K562 (cell line): ENCODE results near the gene TMEM248. TPM values are rescaled to one million over a fixed set of nuclear protein-coding genes. Genes with fewer than 3 reads are reported as not detected.
A peak's percentile ranks its signal among the peaks of the same experiment; 100 is the strongest.

ENCODE experiments used
- ATF3 ChIP-seq, 2 experiments: fragments of 450-650 bp in 1 of 2; sonication (generic) in 1 of 2; formaldehyde crosslinking in 1 of 2; IDR thresholded peaks in 1 of 2; conservative IDR thresholded peaks in 1 of 2; 2 replicates each; pipeline versions ENCODE4 v1.6.1 to v1.8.1; 2016 to 2023; ENCODE audit warnings: mild to moderate bottlenecking in 2 of 2, moderate library complexity in 2 of 2, inconsistent platforms in 1 of 2, missing genetic modification reagents in 1 of 2
- CHAMP1 ChIP-seq: fragments of 450-650 bp; IDR thresholded peaks from 2 replicates; pipeline ENCODE4 v1.6.1; 2016; ENCODE audit warnings: mild to moderate bottlenecking
- FOXA3 ChIP-seq, 2 experiments: fragments of 450-650 bp in 1 of 2; sonication (generic) in 1 of 2; formaldehyde crosslinking; IDR thresholded peaks in 1 of 2; conservative IDR thresholded peaks in 1 of 2; 2 replicates each; pipeline versions ENCODE4 v1.4.0 to v1.8.0; 2020 to 2022; ENCODE audit warnings: mild to moderate bottlenecking in 2 of 2, missing genetic modification reagents in 1 of 2
- GTF2B ChIP-seq: IDR thresholded peaks from 2 replicates; pipeline ENCODE4 v1.6.1; 2011; ENCODE audit not compliant: insufficient read length; ENCODE audit errors: extremely low read depth
- NR1H2 ChIP-seq: sonication (generic); formaldehyde crosslinking; IDR thresholded peaks from 2 replicates; pipeline ENCODE4 v1.4.0; 2020; ENCODE audit warnings: mild to moderate bottlenecking, missing genetic modification reagents
- POLR2G ChIP-seq: fragments of 200-400 bp; formaldehyde crosslinking; IDR thresholded peaks from 2 replicates; pipeline ENCODE4 v1.6.1; 2017; ENCODE audit warnings: low read depth, mild to moderate bottlenecking, antibody characterized with exemption, low read length, moderate library complexity
- TCF3 ChIP-seq: sonication (generic); formaldehyde crosslinking; IDR thresholded peaks from 2 replicates; pipeline ENCODE4 v1.4.0; 2020; ENCODE audit warnings: mild to moderate bottlenecking, missing genetic modification reagents
- YBX1 ChIP-seq: fragments of 450-650 bp; IDR thresholded peaks from 2 replicates; pipeline ENCODE4 v1.7.1; 2016; ENCODE audit warnings: mild to moderate bottlenecking
- ZNF217 ChIP-seq: sonication (generic); formaldehyde crosslinking; IDR thresholded peaks from 2 replicates; pipeline ENCODE4 v1.8.0; 2022; ENCODE audit warnings: mild to moderate bottlenecking, missing genetic modification reagents
- ZNF384 ChIP-seq: IDR thresholded peaks from 2 replicates; pipeline ENCODE4 v1.6.1; 2012; ENCODE audit warnings: low read depth, low read length, improper control_type of control experiment
- polyA plus RNA-seq, 8 experiments: library from polyadenylated mRNA; depleted of rRNA in 4 of 8; stranded (reverse) in 5 of 8; unstranded in 3 of 8; fragments of >200 nt; fragmentation: Nextera tagmentation in 2 of 8; fragmentation: Illumina TruSeq in 1 of 8; extraction: Ambion mirVana in 2 of 8; extraction: Trizol in 1 of 8; gene quantifications; 2 replicates each; pipeline versions ENCODE4 v1.2.1 to v1.2.3, GENCODE V29; 2011 to 2014; ENCODE audit warnings: inconsistent platforms in 1 of 8, missing spikeins in 1 of 8
- total RNA-seq, 7 experiments: library from RNA; depleted of rRNA in 6 of 7; stranded (reverse); fragments of >200 nt in 6 of 7; fragmentation: Illumina TruSeq in 2 of 7; extraction: Trizol in 2 of 7; gene quantifications; 2 replicates each; pipeline versions ENCODE4 v1.2.1 to v1.2.3, GENCODE V29; 2011 to 2021; ENCODE audit warnings: low replicate concordance in 1 of 7
- TF ChIP-seq, protein P1 (sequence below): fragments of 450-650 bp; formaldehyde crosslinking; IDR thresholded peaks from 2 replicates; pipeline ENCODE4 v1.4.0; 2022; ENCODE audit warnings: mild to moderate bottlenecking, moderate library complexity
- TF ChIP-seq, protein P2 (sequence below): sonication (generic); formaldehyde crosslinking; IDR thresholded peaks from 2 replicates; pipeline ENCODE4 v1.5.0; 2020; ENCODE audit warnings: missing genetic modification reagents
- TF ChIP-seq, protein P3 (sequence below): sonication (generic); formaldehyde crosslinking; IDR thresholded peaks from 2 replicates; pipeline ENCODE4 v1.8.1; 2023; ENCODE audit warnings: missing genetic modification reagents, mild to moderate bottlenecking, borderline replicate concordance
- TF ChIP-seq, protein P4 (sequence below): fragments of 450-650 bp; IDR thresholded peaks from 2 replicates; pipeline ENCODE4 v1.6.1; 2016

The TMEM248 gene
- total and polyA plus RNA-seq, 9 of the 15 experiments (the other 6 are each of a cell fraction or from before 2014, with no cell fraction given) = 6.3 to 132 (median 64.4) TPM

DNA sequence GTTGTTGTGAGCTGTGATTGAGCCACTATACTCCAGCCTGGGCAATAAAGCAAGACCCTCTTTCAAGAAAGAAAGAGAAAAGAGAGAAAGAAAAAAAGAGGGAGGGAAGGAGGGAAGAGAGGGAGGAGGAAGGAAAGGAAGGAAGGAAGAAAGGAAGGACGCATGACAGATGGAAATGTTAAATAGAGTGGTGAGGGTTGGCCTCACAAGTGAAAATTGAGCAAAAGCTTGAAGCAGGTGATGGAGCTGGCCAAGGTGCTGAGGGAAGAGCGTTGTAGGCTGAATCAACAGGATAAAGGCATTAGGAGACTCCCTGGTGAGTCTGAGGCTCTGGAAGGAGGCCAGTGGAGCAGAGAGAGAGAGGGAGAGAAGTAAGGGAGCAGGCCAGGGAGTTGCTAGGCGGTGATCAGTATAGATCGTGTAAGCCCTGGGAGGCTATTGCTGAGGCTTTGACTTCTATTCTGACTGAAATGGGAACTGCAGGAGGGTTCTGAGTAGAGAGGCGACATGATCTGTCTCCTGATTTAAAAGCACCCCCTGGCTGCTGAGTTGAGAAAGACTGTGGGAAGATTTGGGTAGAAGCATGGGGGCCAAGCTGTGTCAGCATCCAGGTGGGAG is 26.5 kb upstream of the TMEM248 start (continued):
- TF ChIP-seq, protein P1, sequence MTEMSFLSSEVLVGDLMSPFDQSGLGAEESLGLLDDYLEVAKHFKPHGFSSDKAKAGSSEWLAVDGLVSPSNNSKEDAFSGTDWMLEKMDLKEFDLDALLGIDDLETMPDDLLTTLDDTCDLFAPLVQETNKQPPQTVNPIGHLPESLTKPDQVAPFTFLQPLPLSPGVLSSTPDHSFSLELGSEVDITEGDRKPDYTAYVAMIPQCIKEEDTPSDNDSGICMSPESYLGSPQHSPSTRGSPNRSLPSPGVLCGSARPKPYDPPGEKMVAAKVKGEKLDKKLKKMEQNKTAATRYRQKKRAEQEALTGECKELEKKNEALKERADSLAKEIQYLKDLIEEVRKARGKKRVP = no peak
- TF ChIP-seq ATF3 (IDR thresholded peaks at IDR 0.05) = no peak
- TF ChIP-seq ATF3 (CRISPR knock-in tag; conservative IDR thresholded peaks at IDR 0.05) = no peak
- no peak for TF ChIP-seq ZNF217 (CRISPR knock-in tag)
- TF ChIP-seq GTF2B = no peak
- TF ChIP-seq POLR2G = no peak
- TF ChIP-seq NR1H2 = no peak
- TF ChIP-seq CHAMP1 = peak; percentile 69; the same call in 1 of the 2 replicates
- TF ChIP-seq, protein P2, sequence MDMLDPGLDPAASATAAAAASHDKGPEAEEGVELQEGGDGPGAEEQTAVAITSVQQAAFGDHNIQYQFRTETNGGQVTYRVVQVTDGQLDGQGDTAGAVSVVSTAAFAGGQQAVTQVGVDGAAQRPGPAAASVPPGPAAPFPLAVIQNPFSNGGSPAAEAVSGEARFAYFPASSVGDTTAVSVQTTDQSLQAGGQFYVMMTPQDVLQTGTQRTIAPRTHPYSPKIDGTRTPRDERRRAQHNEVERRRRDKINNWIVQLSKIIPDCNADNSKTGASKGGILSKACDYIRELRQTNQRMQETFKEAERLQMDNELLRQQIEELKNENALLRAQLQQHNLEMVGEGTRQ = no peak
- TF ChIP-seq, protein P3, sequence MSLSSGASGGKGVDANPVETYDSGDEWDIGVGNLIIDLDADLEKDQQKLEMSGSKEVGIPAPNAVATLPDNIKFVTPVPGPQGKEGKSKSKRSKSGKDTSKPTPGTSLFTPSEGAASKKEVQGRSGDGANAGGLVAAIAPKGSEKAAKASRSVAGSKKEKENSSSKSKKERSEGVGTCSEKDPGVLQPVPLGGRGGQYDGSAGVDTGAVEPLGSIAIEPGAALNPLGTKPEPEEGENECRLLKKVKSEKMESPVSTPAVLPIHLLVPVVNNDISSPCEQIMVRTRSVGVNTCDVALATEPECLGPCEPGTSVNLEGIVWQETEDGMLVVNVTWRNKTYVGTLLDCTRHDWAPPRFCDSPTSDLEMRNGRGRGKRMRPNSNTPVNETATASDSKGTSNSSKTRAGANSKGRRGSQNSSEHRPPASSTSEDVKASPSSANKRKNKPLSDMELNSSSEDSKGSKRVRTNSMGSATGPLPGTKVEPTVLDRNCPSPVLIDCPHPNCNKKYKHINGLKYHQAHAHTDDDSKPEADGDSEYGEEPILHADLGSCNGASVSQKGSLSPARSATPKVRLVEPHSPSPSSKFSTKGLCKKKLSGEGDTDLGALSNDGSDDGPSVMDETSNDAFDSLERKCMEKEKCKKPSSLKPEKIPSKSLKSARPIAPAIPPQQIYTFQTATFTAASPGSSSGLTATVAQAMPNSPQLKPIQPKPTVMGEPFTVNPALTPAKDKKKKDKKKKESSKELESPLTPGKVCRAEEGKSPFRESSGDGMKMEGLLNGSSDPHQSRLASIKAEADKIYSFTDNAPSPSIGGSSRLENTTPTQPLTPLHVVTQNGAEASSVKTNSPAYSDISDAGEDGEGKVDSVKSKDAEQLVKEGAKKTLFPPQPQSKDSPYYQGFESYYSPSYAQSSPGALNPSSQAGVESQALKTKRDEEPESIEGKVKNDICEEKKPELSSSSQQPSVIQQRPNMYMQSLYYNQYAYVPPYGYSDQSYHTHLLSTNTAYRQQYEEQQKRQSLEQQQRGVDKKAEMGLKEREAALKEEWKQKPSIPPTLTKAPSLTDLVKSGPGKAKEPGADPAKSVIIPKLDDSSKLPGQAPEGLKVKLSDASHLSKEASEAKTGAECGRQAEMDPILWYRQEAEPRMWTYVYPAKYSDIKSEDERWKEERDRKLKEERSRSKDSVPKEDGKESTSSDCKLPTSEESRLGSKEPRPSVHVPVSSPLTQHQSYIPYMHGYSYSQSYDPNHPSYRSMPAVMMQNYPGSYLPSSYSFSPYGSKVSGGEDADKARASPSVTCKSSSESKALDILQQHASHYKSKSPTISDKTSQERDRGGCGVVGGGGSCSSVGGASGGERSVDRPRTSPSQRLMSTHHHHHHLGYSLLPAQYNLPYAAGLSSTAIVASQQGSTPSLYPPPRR (CRISPR knock-in tag) = no peak
- TF ChIP-seq FOXA3 (CRISPR knock-in tag; conservative IDR thresholded peaks at IDR 0.05 in 1 of 2, IDR thresholded peaks at IDR 0.05 in 1 of 2) = peak in 1 of 2 experiments; percentile 73; a peak in 1 of 4 replicates
- TF ChIP-seq YBX1 = 0 out of 2 replicates have a peak, but pooled peaks have one; percentile 50
- no peak for TF ChIP-seq ZNF384
- no peak for TF ChIP-seq TCF3 (CRISPR knock-in tag)
- TF ChIP-seq, protein P4, sequence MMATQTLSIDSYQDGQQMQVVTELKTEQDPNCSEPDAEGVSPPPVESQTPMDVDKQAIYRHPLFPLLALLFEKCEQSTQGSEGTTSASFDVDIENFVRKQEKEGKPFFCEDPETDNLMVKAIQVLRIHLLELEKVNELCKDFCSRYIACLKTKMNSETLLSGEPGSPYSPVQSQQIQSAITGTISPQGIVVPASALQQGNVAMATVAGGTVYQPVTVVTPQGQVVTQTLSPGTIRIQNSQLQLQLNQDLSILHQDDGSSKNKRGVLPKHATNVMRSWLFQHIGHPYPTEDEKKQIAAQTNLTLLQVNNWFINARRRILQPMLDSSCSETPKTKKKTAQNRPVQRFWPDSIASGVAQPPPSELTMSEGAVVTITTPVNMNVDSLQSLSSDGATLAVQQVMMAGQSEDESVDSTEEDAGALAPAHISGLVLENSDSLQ = no peak
